HG03521 (cell line): ENCODE data around the gene CALM1.

ENCODE experiments used
- ATAC-seq: cut with Tn5 transposase; IDR thresholded peaks from one replicate; pipeline ENCODE4 v1.9.1; 2021; ENCODE audit warnings: mild to moderate bottlenecking, moderate library complexity; ENCODE audit not compliant: unreplicated experiment

The CALM1 gene

DNA sequence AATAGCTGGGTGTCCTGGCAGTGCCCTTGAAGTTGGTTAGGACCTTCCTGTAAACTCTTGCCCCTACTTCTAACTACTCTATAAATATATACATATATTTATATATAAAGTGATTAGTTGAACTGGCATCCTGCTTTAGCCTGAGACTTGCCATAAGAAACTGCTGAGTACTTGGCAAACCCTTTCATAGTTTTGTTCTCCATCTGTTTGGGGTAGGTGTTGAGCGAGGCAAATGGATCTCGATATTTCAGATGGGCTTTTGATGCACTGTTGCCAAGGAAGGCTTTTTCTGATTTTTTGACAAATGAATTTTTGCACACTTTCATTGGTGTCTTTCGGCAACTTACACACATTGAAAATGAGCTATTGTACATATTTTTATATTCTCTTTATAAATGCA is 10.4 kb downstream of the CALM1 start:
- ATAC-seq = no peak

DNA sequence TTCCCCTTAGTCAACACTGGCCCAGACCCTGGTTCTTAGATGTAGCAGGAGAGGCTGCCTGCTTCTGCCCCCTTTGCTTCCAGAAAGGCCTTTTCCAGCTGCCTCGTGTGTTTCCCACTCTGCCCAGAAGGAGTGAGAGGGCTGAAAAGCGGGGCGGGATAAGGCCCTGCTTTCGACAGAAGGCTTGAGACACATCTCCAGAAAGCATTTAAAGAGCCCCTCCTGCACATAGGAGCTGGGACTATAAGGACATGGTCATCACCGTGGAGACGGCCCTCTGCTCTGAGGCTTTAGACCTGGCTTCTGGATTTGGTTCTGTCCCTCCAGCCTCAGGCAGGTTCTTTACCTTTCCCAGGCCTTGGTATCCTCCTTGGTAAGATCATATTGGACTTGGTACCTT is 11.9 kb downstream of the CALM1 start:
- no peak for ATAC-seq

DNA sequence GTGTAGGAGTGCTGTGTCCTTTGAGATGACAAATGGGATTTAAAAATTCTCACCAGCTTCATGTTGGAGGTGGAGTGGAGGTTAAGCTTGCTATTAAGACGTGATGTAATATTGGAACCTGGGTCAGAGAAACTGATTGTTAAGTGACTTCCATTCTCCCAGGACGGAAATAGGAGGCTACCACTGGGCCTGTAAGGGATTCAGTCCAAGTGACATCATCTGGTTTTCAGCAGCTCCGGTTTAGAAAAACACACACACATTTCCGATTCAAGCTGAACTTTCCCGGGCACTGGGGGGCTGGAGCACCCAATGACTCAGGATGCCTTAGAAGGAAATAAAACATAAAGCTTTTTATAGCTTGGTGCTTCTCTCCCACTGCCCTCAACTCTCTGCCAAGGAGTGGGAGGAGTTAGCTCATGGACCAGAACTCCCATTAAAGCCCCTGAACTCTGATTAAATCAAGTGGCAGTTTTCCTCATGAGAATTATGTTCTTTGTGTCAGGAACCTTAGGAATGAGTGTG is 12.4 kb downstream of the CALM1 start:
- no peak for ATAC-seq

DNA sequence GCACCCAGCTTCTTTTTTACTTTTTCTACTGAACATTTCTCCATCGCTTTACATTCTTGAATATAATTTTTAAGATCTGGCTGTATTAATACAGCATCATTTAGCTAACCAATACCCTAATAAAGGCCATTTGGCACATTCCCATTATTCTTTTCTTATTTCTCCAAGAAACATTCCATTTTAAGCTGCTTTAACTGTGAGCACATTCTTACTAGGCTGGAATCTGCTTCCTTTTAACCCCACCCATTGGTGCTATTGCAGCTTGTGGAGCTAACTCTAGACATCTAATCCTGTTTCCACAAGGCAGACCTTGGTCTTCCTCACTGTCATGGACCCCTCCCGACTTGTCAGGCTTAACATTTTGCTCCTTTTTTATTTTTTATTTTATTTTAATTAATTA is 15.2 kb downstream of the CALM1 start:
- ATAC-seq = no peak

DNA sequence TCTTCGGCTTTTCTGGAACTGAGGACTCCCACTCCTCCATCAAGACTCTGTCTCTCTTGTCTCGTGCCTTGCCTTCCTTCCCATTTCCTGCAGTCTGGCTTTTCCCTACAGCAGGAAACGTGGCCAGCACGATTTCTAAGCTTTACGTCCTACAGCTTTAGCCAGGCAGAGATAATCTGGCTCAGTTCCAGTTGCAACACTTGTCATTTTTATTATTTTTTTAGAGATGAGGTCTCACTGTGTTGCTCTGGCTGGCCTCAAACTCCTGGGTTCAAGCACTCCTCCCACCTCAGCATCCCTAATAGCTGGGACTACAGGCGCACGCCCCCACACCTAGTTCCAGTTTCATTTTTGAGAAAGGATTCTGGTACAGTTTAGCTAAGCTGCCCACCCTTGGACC is 19.9 kb downstream of the CALM1 start:
- ATAC-seq = no peak

DNA sequence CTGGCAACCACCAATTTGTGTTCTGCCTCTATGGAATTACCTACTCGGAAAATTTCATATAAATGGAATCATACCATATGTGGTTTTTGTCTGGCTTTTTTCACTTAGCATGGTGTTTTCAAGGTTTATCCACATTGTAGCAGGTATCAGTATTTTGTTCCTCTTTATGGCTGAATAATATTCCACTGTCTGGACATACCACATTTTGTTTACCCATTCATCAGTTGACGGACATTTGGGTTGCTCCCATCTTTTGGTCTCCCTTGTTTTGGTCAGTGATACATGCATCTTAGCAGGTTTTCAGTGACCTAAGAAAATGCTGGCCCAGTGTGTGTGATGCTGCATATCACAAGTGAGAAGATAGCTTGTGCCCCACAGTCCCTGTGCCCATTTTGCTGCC is 21.2 kb downstream of the CALM1 start:
- ATAC-seq = no peak

DNA sequence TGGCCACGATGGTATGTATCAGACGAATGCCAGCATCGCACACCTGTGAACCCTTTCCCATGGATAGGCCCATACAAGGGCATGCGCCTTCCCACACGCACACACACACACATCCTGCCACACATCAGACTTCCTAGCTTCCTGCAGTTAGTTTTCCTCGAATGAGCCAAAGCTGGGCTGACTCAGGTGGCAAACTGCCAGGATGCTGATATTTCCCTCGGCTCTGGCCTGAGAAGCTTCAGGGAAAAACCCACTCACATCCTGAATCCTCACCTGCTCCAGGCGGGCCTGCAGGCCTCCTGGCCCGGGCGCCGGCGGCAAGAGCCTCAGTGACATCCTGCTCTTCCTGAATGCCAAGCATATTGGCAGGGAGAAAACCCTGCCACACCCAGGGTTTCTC is 22.4 kb downstream of the CALM1 start:
- ATAC-seq = no peak

DNA sequence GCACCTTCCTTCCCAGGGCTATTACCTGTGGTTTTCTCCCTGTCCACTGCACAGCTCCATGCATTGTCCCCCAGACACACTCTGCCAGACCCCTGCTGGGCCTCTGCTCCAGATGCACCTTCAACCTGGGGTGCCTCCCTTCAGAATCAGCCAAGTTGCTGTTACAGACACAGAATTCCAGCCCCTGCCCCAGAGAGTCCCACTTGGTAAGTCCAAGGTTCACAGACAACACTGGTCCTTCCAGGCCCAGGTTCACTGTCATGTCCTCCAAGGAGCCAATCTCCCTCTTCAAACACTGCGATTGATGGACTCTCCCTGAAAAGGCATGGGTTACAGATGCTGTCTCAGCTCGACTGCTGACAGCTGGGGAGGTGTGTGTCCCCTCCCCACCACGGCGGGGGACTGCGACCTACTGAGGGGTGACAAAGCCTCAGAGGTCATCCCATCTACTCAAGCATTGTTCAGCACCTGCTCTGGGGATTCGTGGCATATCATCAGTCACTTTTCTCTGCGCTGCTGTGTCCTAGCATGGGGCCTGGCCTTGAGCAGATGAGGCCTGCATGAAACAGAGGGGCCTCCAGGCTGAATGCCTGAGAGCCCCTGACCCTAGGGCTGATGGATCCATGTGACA is 24.3 kb downstream of the CALM1 start:
- no peak for ATAC-seq

DNA sequence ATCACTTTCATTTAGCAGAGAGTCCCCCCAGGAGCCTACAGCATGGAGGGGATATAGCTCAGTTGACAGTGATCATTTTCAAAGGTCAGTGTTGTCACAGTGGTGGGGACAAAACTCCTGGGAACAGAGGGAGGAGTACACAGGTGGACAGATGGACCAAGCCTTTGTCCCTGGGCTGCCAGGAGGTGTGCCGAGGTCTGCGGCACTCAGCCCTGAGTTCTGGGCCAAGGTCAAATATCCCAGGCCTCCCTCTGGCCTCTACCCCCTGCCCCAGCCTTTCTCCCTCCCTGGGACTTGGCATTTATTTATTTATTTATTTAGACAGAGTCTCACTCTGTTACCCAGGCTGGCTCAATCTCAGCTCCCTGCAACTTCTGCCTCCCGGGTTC is 24.8 kb downstream of the CALM1 start:
- ATAC-seq = no peak

DNA sequence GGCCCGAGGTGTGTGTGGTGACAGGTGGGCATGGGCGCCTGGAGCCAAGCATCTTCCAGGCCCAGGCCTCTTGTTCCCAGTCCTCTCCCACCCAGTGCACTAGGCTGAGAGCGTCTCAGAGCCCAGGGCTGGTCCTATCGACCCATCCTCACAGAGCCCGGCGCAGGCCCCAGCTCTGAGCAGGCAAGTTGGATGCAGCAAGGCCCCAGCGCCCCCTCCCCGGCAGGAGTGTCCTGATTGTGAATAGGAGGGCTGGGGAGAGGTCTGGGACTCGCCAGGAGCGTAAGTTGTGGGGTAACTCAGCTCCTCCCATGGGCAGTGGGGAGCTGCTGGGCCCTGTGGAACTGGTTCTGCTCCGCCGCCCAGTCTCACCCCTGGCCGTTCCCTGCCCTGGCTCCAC is 26.3 kb downstream of the CALM1 start:
- no peak for ATAC-seq

DNA sequence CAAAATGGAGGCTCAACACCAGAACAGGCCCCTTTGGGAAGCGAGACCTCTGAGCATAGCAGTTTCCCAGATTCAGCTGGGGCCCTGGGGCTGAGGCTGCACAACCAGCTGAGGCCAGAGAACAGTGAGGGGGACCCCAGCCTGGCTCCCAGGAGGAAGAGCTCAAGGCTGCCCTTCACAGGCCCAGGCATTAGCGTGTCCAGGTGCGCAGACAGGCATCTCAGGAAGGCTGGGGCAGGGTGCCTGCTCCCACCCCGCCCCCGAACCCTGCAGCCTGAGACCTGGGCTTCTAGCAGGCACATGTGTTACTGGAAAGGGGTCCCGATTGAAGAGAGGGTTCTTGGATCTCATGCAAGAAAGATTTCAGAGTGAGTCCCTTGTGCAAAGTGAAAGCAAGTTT is 27.2 kb downstream of the CALM1 start:
- no peak for ATAC-seq

DNA sequence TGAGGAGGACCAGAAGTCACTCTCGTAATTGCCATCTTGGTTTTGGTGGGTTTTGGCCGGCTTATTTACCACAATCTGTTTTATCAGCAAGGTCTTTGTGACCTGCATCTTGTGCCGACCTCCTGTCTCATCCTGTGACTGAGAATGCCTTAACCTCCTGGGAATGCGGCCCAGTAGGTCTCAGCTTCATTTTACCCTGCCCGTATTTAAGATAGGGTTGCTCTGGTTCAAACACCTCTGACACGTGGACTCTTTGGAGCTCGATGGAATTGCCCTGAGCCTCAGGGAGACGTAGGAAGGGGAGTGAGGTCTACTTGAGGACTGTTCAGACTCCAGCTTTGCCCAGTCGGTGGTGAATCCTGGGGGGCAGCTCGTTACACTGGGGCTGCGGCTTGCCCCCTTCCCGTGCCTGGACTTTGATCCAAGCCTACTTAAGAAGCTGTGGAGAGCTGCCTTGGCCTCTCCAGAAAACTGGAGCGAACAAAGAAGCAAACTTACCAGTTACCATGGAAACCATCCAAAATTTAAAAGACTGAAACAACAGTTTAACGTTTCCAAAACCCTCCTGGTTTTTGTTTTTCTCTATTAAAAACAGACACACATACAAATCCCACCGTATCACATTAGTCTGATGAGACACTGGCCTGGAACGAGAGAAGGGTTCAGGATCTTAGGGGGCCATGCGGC is 28.0 kb downstream of the CALM1 start:
- ATAC-seq = no peak

DNA sequence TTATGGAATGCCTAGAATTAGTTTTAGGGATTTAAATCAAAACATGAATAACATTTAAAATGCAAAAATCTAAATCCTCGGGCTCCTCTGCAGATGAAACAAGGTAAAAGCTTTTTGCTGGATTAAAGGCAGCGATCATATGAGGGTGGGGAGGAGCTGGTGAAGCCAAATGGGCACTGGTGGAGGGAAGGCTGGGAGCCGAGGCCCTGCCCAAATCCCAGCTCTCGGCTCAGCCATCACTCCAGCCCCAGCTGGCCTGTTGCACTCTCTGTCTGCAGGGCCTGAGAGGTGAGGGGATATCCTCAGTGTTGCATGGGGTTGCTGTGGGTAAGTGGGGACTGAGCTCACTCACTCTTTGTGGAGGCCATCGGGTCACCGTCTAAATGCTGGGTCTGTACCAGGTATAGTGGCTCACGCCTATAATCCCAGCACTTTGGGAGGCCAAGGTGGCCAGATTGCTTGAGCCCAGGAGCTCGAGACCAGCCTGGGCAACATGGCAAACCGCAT is 28.6 kb downstream of the CALM1 start:
- ATAC-seq = no peak

DNA sequence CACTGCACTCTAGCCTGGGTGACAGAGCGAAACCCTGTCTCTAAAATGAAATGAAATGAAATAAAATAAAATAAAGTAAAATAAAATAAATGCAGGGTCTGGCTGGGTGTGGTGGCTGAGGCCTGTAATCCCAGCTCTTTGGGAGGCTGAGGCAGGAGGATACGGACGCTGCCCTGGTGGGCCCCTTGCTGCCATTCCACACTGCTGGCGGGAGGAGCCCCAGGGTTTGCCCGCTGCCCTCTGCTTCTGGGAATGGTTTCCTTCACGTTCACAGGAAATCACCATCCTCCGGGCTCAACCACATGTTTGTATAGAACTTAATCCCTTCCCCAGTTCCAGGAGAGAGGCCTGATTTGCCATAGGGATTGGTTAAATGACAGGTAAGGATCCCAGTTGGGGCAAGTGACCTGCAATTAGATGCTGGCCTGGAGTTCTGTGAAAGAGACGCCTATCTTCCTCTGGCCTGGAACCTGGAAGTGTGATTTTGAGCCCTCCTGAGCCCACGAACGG is 29.3 kb downstream of the CALM1 start:
- no peak for ATAC-seq

DNA sequence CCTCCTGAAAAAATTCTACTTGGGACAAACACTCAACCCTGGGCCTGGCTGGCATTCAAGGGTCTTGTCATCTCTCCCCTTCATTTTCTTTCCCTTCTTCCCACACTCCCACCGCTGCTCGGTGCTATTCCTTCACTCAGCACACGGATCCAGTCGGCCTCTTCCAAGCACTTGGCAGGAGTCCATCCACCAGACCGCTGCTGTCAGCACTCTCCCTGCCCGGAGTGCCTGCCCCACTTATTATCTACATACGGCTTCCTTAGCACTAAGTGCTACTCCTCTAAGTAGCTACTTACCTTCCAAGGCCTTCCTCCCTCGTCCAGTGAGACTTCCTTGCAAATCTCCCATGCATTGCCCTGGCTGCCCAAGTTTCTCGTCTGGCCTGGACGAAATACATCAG is 29.8 kb downstream of the CALM1 start:
- no peak for ATAC-seq

DNA sequence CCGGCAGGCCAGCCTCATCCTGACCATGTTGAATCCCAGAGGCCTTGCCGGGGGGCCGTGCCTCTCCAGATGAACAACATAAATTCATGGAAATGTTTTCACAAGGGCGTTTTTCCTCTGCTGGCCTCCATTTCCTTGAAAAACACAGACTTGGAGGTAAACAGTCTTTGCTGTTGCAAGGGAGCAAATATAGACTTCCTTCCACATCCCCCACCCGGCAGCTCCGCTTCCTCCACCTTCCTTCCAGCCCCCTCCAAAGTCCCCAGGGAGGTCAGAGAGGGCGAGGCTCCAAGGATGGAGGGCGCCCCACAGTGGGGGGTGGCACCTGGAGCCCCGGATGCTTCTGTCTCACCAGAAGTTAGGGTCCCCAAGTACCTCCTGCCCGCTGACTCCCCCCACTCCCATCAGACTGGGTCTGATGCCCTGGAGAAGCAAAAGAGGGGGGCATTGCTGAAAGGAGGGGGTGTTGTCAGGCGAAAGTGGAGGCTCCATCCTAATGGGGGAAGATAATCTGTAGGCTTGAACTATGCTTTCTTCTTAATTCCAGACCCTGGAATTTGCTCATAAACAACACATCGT is 31.1 kb downstream of the CALM1 start:
- ATAC-seq = no peak

DNA sequence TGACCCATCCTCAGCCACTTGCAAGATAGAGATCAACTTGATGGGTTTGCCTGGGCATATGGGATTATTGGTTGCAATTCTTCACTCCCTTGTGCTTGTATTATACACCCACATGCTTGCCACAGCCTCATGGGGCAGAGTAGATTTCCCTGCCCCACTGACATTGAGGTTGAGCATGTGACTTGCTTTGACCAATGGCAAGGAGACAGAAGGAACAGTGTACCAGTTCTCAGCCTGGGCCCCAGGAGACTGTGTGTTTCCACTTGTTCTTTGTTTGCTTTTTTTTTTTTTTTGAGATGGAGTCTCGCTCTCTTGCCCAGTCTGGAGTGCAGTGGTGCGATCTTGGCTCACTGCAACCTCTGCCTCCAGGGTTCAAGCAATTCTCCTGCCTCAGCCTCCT is 31.8 kb downstream of the CALM1 start:
- ATAC-seq = no peak

DNA sequence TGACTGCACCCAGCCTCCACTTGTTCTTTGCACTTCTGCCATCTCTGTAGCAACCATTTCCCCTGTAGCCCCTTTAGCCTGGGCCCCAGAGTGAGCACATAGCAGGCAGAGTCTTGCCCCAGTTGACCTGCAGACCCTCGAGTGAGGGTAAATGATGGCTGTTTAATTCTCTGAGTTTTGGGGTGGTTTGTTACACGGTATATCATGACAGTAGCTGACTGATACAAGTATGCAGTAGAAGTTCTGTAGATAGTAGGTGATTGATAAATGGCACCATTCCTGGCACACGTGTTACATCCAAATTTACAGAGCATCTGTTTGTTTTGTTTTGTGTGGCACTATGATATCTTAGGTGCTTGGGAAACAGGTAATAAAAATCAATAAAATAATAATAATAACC is 32.4 kb downstream of the CALM1 start:
- no peak for ATAC-seq

DNA sequence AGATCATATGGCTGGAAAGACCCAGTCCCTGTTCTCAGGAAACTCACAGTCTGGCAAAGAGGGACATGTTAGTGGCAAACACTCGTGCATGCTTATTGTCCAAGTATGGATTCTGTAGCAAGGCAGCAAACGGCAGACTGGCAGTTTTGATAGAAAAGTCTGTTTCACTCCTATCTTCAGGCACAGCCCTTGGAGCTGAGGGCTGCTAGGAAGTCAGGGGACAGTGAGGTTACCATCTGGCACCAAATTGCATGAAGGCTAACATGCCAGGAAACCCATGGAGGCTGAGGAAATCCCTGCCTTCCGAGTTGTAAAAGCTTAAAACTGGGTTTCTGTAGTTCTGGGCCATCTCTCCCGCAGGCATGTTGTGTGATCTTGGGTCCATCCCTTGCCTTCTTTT is 32.9 kb downstream of the CALM1 start:
- ATAC-seq = no peak

DNA sequence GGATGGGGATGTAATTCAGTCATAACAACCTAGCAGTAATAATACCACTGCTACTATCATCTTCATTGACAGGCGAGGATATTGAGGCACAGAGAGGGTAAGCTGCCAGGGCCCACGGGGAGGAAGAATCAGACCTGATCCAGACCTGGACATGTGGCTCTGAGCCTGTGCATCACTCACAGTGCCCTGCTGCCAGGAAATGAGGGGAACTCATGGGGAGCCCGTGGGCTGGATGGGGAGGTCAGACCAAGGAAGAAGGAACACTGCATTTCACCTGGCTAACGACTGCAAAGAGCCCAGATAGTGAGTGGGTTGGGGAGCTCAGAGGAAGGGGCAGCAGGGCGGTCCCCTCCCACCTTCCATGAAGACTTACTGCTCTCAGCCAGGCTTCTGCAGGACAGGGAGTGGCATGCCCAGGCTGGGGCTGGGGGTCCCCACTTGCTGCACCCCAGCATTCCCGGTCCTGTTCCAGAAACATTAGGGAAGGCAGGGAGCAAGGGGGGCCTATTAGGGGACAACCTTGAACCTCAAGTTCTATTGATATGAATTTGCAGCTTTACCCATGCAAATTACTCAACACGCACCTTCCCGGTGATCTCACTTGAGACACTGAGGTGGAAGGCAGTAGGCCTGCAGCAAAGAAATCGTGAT is 37.7 kb downstream of the CALM1 start:
- ATAC-seq = no peak

DNA sequence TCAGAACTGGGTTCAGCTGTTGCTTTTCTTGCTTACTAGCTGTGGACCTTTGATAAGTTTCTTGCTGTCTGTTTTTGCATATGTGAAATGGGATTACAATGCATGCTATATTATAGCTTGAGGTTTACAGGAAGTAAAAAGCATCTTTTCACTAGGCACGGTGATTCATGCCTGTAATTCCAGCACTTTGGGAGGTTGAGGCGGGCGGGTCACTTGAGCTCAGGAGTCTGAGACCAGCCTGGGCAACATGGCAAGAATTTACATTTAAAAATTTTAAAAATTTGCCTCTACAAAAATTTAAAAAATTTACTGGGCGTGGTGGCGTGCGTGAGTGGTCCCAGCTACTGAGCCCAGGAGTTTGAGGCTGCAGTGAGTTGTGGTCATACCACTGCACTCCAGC is 42.0 kb downstream of the CALM1 start:
- no peak for ATAC-seq

DNA sequence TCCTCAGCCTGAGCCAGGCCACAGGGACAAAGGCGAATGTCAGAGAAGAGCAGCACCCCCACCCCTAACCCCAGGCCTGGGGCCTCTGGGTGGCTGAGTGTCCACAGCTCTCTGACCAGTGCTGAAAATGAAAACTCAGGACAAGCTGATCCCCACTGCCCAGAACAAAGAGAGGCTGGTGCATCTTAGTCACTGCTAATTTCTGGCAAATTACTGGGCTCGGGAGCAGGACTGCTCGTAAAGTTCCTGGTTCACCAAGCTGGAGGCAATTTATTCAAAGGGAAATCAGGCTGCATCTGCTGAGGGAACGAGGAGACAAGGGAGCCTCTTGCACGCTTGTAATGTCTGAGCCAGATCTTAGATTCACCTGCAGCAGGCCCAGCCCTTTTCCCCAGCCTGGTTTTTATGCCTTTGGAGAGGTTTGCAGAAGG is 43.2 kb downstream of the CALM1 start:
- no peak for ATAC-seq
